ENCODE measurements around the gene CASR. TPM values are rescaled to one million over a fixed set of nuclear protein-coding genes. Genes with fewer than 3 reads are reported as not detected.
"Not testable (repeated sequence)": the region's sequence is repeated elsewhere in the genome, so short reads cannot be mapped to it uniquely, and the experiment has no call there.

CASR gene, protein sequence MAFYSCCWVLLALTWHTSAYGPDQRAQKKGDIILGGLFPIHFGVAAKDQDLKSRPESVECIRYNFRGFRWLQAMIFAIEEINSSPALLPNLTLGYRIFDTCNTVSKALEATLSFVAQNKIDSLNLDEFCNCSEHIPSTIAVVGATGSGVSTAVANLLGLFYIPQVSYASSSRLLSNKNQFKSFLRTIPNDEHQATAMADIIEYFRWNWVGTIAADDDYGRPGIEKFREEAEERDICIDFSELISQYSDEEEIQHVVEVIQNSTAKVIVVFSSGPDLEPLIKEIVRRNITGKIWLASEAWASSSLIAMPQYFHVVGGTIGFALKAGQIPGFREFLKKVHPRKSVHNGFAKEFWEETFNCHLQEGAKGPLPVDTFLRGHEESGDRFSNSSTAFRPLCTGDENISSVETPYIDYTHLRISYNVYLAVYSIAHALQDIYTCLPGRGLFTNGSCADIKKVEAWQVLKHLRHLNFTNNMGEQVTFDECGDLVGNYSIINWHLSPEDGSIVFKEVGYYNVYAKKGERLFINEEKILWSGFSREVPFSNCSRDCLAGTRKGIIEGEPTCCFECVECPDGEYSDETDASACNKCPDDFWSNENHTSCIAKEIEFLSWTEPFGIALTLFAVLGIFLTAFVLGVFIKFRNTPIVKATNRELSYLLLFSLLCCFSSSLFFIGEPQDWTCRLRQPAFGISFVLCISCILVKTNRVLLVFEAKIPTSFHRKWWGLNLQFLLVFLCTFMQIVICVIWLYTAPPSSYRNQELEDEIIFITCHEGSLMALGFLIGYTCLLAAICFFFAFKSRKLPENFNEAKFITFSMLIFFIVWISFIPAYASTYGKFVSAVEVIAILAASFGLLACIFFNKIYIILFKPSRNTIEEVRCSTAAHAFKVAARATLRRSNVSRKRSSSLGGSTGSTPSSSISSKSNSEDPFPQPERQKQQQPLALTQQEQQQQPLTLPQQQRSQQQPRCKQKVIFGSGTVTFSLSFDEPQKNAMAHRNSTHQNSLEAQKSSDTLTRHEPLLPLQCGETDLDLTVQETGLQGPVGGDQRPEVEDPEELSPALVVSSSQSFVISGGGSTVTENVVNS
- total RNA-seq, result not detected in 2 replicates

- intact Hi-C loops (cut with micrococcal nuclease), result no loop called here
Observed at GRCh38 chr3:122183521-122183892, at the start of gene CASR. CASR (plus strand) TSS chr3:122183668; CDS start chr3:122254190, 70,522 bp downstream.

GRCh38 chr3:122146466-122146865 is 37.0 kb upstream of the CASR start:
- intact Hi-C loops (cut with micrococcal nuclease), result loop anchor here (1.0 to 5.0 kb wide), 3 partner anchors 42 to 176 kb away; no protein-coding TSS in a partner anchor

GRCh38 chr3:122148941-122149627 is 34.4 kb upstream of the CASR start:
- intact Hi-C loops (cut with micrococcal nuclease), result loop anchor here (5.0 kb wide), 1 partner anchor 108 kb away; no protein-coding TSS in a partner anchor

GRCh38 chr3:122151480-122151879 is 32.0 kb upstream of the CASR start:
- intact Hi-C loops (cut with micrococcal nuclease), result no loop called here

GRCh38 chr3:122164983-122165382 is 18.5 kb upstream of the CASR start:
- intact Hi-C loops (cut with micrococcal nuclease), result not testable (repeated sequence)

- intact Hi-C loops (cut with micrococcal nuclease), result no loop called here
Observed at GRCh38 chr3:122167630-122168029, 15.8 kb upstream of the CASR start.

DNA sequence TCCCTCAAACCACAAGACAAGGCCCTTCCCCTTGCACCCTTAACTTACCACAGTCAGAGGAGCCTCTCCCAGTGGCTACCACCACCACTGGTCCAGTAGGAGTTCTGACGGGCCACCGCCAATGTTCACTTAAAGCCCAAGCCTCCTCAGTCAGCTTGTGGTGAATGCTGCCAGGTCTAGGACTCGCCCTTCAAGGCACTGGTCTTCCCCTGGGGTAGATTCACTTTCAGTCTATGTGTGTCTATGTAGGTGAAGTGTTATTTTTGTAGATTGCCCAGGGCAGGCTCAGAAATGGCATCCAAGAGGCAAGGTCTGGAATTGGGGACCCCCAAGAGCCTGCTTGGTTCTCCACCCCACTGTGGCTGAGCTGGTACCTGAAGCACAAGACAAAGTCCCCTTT is 15.4 kb upstream of the CASR start:
- intact Hi-C loops (cut with micrococcal nuclease), result no loop called here

GRCh38 chr3:122169911-122170310 is 13.6 kb upstream of the CASR start:
- intact Hi-C loops (cut with micrococcal nuclease), result no loop called here

DNA sequence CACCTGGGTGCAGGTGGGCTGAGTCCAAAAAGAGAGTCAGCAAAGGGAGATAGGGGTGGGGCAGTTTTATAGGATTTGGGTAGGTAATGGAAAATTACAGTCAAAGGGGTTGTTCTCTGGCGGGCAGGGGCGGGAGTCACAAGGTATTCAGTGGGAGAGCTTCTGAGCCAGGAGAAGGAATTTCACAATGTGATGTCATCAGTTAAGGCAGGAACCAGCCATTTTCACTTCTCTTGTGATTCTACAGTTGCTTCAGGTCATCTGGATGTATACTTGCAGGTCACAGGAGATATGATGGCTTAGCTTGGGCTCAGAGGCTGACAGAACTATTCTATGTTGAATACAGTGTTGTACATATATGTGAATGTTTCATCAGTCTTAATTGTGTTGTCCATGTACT is 12.1 kb upstream of the CASR start:
- intact Hi-C loops (cut with micrococcal nuclease), result not testable (repeated sequence)

GRCh38 chr3:122178711-122179110 is 4.8 kb upstream of the CASR start:
- intact Hi-C loops (cut with micrococcal nuclease), result no loop called here

DNA sequence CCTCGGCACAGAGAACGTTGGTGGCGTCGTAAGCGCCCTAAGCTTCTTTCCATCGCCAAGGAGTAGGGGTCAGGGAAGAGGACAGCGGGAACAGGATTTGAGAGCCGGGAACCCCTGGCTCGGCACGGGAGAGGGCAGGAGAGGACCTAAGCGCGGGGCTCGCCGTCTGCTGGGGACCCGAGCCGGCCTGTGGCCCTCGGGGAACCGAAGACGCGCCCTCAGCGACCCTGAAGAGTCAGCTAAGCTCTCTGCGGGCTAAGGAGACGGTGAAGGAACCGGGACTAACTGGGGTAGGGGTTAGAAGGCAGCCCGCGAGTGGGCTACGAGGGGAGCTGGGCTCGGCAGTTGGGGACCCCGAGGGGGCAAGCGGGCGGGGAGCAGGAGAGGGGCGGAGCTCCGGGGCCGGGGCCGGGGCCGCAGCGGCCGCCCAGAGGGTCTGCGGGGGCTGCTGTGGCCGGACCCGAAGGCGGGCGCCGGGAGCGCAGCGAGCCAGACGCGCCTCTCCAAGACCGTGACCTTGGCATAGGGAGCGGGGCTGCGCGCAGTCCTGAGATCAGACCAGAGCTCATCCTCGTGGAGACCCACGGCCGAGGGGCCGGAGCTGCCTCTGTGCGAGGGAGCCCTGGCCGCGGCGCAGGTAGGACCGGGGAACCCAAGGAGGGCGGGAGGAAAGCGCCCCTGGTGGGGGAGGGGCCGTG is 574 bp downstream of the CASR start:
- intact Hi-C loops (cut with micrococcal nuclease), result no loop called here

- intact Hi-C loops (cut with micrococcal nuclease), result no loop called here
Observed at GRCh38 chr3:122184591-122184929, 1.1 kb downstream of the CASR start.

GRCh38 chr3:122186372-122186771 is 2.9 kb downstream of the CASR start:
- intact Hi-C loops (cut with micrococcal nuclease), result no loop called here

GRCh38 chr3:122188737-122189136 is 5.3 kb downstream of the CASR start:
- intact Hi-C loops (cut with micrococcal nuclease), result no loop called here

- intact Hi-C loops (cut with micrococcal nuclease), result no loop called here
Observed at GRCh38 chr3:122189357-122189756, 5.9 kb downstream of the CASR start.

GRCh38 chr3:122190525-122190924 is 7.1 kb downstream of the CASR start:
- intact Hi-C loops (cut with micrococcal nuclease), result no loop called here

DNA sequence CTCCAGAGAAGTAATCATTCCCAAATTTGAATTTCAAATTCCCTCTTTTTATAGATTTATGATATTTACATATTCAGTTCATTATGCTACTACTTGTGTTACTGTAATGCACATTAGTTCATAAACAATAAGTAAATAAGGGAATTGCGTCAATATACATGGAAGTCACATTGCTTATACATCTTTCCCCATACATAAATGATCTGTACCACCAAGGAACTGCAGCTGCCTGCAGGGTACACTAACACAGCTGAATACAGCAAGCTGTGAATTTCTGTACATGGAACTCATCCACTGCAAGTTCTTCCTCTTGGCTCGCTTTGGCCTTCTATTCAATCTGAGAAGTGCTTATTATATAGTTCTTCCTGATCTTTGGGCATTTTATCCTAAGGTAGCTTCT is 15.5 kb downstream of the CASR start:
- intact Hi-C loops (cut with micrococcal nuclease), result no loop called here

DNA sequence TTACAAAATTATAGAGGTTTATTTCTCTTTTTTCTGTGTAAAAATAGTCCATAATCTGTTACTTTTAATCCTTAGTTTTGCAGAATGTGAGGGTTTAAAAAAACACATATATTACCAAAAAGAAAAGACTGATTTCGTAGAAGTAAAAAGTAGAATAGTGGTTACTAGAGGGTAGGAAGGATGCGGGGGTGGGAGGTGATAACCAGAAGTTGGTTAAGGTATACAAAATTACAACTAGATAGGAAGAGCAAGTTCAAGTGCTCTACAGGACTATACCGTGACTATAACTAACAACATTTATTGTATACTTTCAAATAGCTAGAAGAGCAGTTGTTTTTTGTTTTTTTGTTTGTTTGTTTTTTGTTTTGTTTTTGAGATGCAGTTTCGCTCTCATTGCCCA is 16.1 kb downstream of the CASR start:
- intact Hi-C loops (cut with micrococcal nuclease), result no loop called here

DNA sequence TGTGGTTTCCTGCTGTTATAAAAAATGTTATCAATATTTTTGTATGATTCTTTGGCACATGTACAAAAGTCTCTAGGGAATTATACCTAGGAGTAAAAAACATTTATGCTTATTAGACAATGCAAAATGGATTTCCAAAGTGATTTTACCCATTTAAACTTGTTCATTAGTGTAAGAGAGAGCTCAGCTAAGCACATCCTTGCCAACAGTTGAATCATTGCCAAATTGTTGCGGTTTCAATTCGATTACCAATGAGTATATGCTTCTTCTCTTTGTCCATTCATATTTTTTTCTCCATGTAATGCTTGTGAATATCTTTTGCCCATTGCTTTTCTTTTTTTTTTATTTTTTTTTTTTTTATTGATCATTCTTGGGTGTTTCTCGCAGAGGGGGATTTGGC is 17.2 kb downstream of the CASR start:
- intact Hi-C loops (cut with micrococcal nuclease), result no loop called here

- intact Hi-C loops (cut with micrococcal nuclease), result not testable (repeated sequence)
Observed at GRCh38 chr3:122201476-122201875, 18.0 kb downstream of the CASR start.

DNA sequence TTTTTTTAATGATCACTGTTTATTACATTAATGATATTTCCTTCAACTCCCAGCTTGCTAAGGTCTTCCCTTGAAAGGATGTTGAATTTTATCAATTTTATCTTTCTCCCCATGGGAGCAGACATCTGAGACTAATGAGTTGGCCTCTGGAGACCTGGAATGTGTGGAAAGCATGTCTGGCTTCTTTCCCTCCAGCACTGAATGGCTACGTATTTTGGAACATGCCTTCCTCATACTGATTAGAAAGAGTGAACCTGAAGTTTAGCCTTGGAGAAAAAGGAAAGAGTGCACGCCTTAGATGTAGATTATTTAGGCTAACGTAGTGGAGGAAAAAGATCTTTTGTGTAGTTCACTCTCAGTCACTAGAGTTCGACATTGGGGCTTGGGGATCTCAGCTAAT is 25.1 kb downstream of the CASR start:
- intact Hi-C loops (cut with micrococcal nuclease), result no loop called here

Measured in T-helper 1 cell treated with Interleukin-12 subunit alpha and Interleukin-12 subunit beta and Interleukin-4 antibody, amounts not matched to agents 30 ng/mL and 1 ng/mL, for 36 hours (primary cell).